NT2/D1 (cell line): ENCODE results near the gene FNIP1.

ENCODE experiments used
- SUZ12 ChIP-seq: IDR thresholded peaks from 2 replicates; pipeline ENCODE4 v1.6.1; 2011; ENCODE audit not compliant: insufficient read length, insufficient read depth; ENCODE audit errors: extremely low read depth
- ZNF274 ChIP-seq: IDR thresholded peaks from 2 replicates; pipeline ENCODE4 v1.6.1; 2011; ENCODE audit warnings: mild to moderate bottlenecking, low read depth, low read length

GRCh38 chr5:131607418-131607817 is 189.4 kb downstream of the FNIP1 start:
- TF ChIP-seq ZNF274, result no peak
- no peak for TF ChIP-seq SUZ12
